Kidney (tissue), 14 donors: ENCODE data around the gene TSKU. TPM values are rescaled to one million over a fixed set of nuclear protein-coding genes. Genes with fewer than 3 reads are reported as not detected.
A peak's percentile ranks its signal among the peaks of the same experiment; 100 is the strongest.

Source experiments
- DNase-seq, 5 donors: peaks; one replicate each; pipeline ENCODE4 v3.0.0-alpha.2; 2013 to 2020
- FAIRE-seq: peaks from 2 replicates; lab custom pipeline; 2012; peaks lifted over from hg19 to GRCh38; lab: Jason Lieb, UNC
- H3K27ac ChIP-seq, 2 donors: one replicate each; pipeline ENCODE4 v1.7.0; 2013; ENCODE audit warnings: low read depth in 2 of 2, low read length in 2 of 2, inconsistent platforms in 1 of 2
- H3K27me3 ChIP-seq: one replicate; pipeline ENCODE4 v1.7.1; 2013; ENCODE audit warnings: low read length, inconsistent platforms; ENCODE audit not compliant: control insufficient read depth, insufficient read depth
- H3K36me3 ChIP-seq, 3 donors: one replicate each; pipeline versions ENCODE4 v1.7.0 to v1.7.1; 2013; ENCODE audit warnings: low read length in 3 of 3, control low read depth in 1 of 3, inconsistent platforms in 1 of 3; ENCODE audit not compliant: insufficient read depth in 3 of 3, control insufficient read depth in 2 of 3
- H3K4me1 ChIP-seq, 3 donors: one replicate each; pipeline versions ENCODE4 v1.7.0 to v1.7.1; 2013; ENCODE audit warnings: low read length in 3 of 3, inconsistent platforms in 1 of 3, low read depth in 1 of 3; ENCODE audit not compliant: control insufficient read depth in 2 of 3, insufficient read depth in 2 of 3
- H3K4me3 ChIP-seq, 3 donors: one replicate each; pipeline versions ENCODE4 v1.7.0 to v1.8.1; 2013; ENCODE audit warnings: low read length in 3 of 3, control low read depth in 1 of 3, inconsistent platforms in 1 of 3
- H3K9ac ChIP-seq, 3 donors: one replicate each; pipeline versions ENCODE4 v1.7.0 to v1.7.1; 2013; ENCODE audit warnings: low read length in 3 of 3, control low read depth in 1 of 3, inconsistent platforms in 1 of 3
- H3K9me3 ChIP-seq, 3 donors: one replicate each; pipeline versions ENCODE4 v1.7.0 to v1.7.1; 2013; ENCODE audit warnings: low read length in 3 of 3, control low read depth in 1 of 3, inconsistent platforms in 1 of 3; ENCODE audit not compliant: control insufficient read depth in 2 of 3, insufficient read depth in 1 of 3
- intact Hi-C: fragments of 100-400 bp; cut with DNase I; formaldehyde crosslinking; loops from one replicate; pipeline ENCODE4 v1.11.1; 2022
- polyA plus RNA-seq: library from polyadenylated mRNA; stranded (reverse); fragments of 350-450 nt; fragmentation: Illumina TruSeq; extraction: RNeasy Lipid Tissue Mini Kit (QIAGEN cat#74804); gene quantifications from one replicate; pipeline ENCODE4 v1.2.3, GENCODE V29; 2014; ENCODE audit warnings: low read depth, low replicate concordance; ENCODE audit not compliant: insufficient read depth
- total RNA-seq: library from RNA; stranded (reverse); fragmentation: NEBNext Ultra II Directional; extraction: Animal tissue kit (Norgen Biotek cat#: 25700); gene quantifications from one replicate; pipeline ENCODE4 v1.2.1, GENCODE V29; 2021
- TF ChIP-seq, protein P1 (sequence below): IDR thresholded peaks from 3 replicates; pipeline ENCODE4 v1.5.1; 2012; ENCODE audit warnings: mild to moderate bottlenecking, moderate library complexity, borderline replicate concordance; ENCODE audit not compliant: insufficient read depth; ENCODE audit errors: extremely low read depth
- donor health status: control.
- donor health status: control.
- donor health status: control.
- donor health status: control.
- donor health status: control.
- donor health status: DM: yes; HTN: yes; CAD: no.
- donor health status: Normal renal cell carcinoma (clear cell type).

The TSKU gene
- total and polyA plus RNA-seq, 2 donors from 2014 or later = 27.3 to 41.0 TPM

DNA sequence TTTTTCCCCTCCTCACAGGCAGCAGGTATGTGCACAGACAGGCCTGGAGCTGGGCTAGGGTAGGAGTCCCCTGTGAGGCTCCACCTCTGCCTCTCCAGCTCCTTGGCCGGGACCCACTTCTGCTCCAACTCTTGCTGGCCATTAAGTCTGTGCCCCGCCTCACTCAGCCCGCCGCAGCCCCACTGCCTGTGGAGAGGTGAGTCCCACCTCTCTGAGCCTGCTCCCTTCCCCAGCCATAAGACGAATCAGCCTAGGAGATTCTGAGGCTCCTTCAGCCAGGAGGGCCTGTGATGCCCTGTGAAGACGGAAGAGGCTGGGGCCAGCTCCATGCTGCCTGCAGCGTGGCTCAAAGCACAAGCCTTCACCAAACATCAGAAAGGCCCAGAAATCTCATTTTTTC, 23.0 kb downstream of the TSKU start:
- no peak overlapping the region for H3K4me3 ChIP-seq
- H3K27me3 ChIP-seq = no peaks in the 10 kb centered on the region
- peaks cover 0 to 6% (median 3%) of the 10 kb centered on the region in 3 donors for H3K4me1 ChIP-seq
- FAIRE-seq = no peak
- H3K36me3 ChIP-seq = no peaks in the 10 kb centered on the region
- intact Hi-C loops = no loop called here
- no peak overlapping the region for H3K27ac ChIP-seq
- H3K9ac ChIP-seq = no peak overlapping the region
- H3K9me3 ChIP-seq = no peaks in the 10 kb centered on the region
- DNase-seq = no peak
- TF ChIP-seq, protein P1, sequence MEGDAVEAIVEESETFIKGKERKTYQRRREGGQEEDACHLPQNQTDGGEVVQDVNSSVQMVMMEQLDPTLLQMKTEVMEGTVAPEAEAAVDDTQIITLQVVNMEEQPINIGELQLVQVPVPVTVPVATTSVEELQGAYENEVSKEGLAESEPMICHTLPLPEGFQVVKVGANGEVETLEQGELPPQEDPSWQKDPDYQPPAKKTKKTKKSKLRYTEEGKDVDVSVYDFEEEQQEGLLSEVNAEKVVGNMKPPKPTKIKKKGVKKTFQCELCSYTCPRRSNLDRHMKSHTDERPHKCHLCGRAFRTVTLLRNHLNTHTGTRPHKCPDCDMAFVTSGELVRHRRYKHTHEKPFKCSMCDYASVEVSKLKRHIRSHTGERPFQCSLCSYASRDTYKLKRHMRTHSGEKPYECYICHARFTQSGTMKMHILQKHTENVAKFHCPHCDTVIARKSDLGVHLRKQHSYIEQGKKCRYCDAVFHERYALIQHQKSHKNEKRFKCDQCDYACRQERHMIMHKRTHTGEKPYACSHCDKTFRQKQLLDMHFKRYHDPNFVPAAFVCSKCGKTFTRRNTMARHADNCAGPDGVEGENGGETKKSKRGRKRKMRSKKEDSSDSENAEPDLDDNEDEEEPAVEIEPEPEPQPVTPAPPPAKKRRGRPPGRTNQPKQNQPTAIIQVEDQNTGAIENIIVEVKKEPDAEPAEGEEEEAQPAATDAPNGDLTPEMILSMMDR = no peak

- TF ChIP-seq, protein P1 = no peak
- no peaks in the 10 kb centered on the region for H3K36me3 ChIP-seq
- no peak overlapping the region for H3K9ac ChIP-seq
- FAIRE-seq = no peak
- H3K27ac ChIP-seq = no peak overlapping the region
- intact Hi-C loops = no loop called here
- no peaks in the 10 kb centered on the region for H3K9me3 ChIP-seq
- no peaks in the 10 kb centered on the region for H3K27me3 ChIP-seq
- H3K4me3 ChIP-seq = no peak overlapping the region
- DNase-seq = no peak
- H3K4me1 ChIP-seq = peaks cover 0 to 6% (median 3%) of the 10 kb centered on the region in 3 donors
Observed at GRCh38 chr11:76806608-76807205, 23.6 kb downstream of the TSKU start.

- intact Hi-C loops = no loop called here
- FAIRE-seq = no peak
Observed at GRCh38 chr11:76807206-76807875, 24.2 kb downstream of the TSKU start.

More at GRCh38 chr11:76807206-76807875, 24.2 kb downstream of the TSKU start:
- DNase-seq = peak; percentile 84 to 92 (median 87)
- Histone ChIP-seq H3K36me3 (no peaks in the 10 kb centered on the region), H3K27me3 (no peaks in the 10 kb centered on the region), H3K9me3 (no peaks in the 10 kb centered on the region), H3K4me1 (peaks cover 0 to 6% (median 3%) of the 10 kb centered on the region in 3 donors), H3K4me3 (no peak overlapping the region), H3K27ac (no peak overlapping the region), H3K9ac (peak overlapping the region in 1 of 3 donors; percentile 32)
- TF ChIP-seq, protein P1 = peak; percentile 80
